ENCODE results near the gene ENOX2.
"Not testable (repeated sequence)": the region's sequence is repeated elsewhere in the genome, so short reads cannot be mapped to it uniquely, and the experiment has no call there.

DNA sequence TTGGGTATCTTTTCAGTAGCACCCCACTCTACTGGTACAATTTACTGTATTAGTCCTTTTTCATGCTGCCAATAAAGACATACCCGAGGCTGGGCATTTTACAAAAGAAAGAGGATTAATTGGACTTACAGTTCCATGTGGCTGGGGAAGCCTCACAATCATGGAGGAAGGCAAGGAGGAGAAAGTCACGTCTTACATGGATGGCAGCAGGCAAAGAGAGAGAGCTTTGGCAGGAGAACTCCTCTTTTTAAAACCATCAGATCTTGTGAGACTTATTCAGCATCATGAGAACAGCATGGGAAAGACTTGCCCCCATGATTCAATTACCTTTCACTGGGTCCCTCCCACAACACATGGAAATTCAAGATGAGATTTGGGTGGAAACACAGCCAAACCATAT lies 17.4 kb upstream of the ENOX2 start:
- not testable (repeated sequence) for TF ChIP-seq CEBPB (IDR thresholded peaks at IDR 0.05; ENCODE audit: low read depth); POLR2AphosphoS5 (IDR thresholded peaks at IDR 0.05; ENCODE audit: low read depth, low read length); RAD21 (IDR thresholded peaks at IDR 0.05; ENCODE audit: low read depth); SIN3A (IDR thresholded peaks at IDR 0.05; ENCODE audit: low read depth); YY1 (IDR thresholded peaks at IDR 0.05; ENCODE audit: extremely low read depth, insufficient replicate concordance, low read depth, low read length); POLR2A (IDR thresholded peaks at IDR 0.05; ENCODE audit: borderline replicate concordance, extremely low read depth, insufficient read depth, insufficient read length)
- TF ChIP-seq, protein P1, sequence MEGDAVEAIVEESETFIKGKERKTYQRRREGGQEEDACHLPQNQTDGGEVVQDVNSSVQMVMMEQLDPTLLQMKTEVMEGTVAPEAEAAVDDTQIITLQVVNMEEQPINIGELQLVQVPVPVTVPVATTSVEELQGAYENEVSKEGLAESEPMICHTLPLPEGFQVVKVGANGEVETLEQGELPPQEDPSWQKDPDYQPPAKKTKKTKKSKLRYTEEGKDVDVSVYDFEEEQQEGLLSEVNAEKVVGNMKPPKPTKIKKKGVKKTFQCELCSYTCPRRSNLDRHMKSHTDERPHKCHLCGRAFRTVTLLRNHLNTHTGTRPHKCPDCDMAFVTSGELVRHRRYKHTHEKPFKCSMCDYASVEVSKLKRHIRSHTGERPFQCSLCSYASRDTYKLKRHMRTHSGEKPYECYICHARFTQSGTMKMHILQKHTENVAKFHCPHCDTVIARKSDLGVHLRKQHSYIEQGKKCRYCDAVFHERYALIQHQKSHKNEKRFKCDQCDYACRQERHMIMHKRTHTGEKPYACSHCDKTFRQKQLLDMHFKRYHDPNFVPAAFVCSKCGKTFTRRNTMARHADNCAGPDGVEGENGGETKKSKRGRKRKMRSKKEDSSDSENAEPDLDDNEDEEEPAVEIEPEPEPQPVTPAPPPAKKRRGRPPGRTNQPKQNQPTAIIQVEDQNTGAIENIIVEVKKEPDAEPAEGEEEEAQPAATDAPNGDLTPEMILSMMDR (IDR thresholded peaks at IDR 0.05 in 2 of 3, conservative IDR thresholded peaks at IDR 0.05 in 1 of 3; ENCODE audit: borderline replicate concordance in 1 of 3, insufficient read depth in 1 of 3, low read depth in 2 of 3, low read length in 2 of 3): not testable (repeated sequence)
- TF ChIP-seq, protein P2, sequence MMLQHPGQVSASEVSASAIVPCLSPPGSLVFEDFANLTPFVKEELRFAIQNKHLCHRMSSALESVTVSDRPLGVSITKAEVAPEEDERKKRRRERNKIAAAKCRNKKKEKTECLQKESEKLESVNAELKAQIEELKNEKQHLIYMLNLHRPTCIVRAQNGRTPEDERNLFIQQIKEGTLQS (IDR thresholded peaks at IDR 0.05): not testable (repeated sequence)

All from HCT116 (cell line).